ENCODE data around the gene MCC. TPM values are rescaled to one million over a fixed set of nuclear protein-coding genes. Genes with fewer than 3 reads are reported as not detected.
A peak's percentile ranks its signal among the peaks of the same experiment; 100 is the strongest.

The MCC gene
- total and polyA plus RNA-seq, 2 donors (not counting 1 experiment from before 2014, with no cell fraction given) = 3.2 to 41.3 TPM

- H3K27ac ChIP-seq (ENCODE audit: insufficient read depth, low read length) = no peak overlapping the region
- no peak overlapping the region for H2AFZ ChIP-seq (ENCODE audit: low read length)
- no peak overlapping the region for H3K4me2 ChIP-seq (ENCODE audit: extremely low read depth, insufficient read depth, low read length)
- no peaks in the 10 kb centered on the region for H3K79me2 ChIP-seq (ENCODE audit: control insufficient read depth, insufficient read depth, low read length)
- H3K27me3 ChIP-seq (ENCODE audit: control insufficient read depth, insufficient read depth, low read length) = no peaks in the 10 kb centered on the region
- peaks cover 5% of the 10 kb centered on the region for H3K4me1 ChIP-seq (ENCODE audit: control insufficient read depth, extremely low read depth, insufficient read depth, low read length)
- H3K36me3 ChIP-seq (ENCODE audit: control insufficient read depth, insufficient read depth, low read length) = no peaks in the 10 kb centered on the region
- DNase-seq (ENCODE audit: low read depth in 2 of 2) = peak; percentile 68 to 96
- no peak overlapping the region for H3K9ac ChIP-seq (ENCODE audit: insufficient read depth, low read length)
- H3K4me3 ChIP-seq (replicated peaks in 1 of 4; ENCODE audit: control extremely low read depth in 1 of 4, insufficient read depth in 1 of 4, low read depth in 3 of 4, low read length in 4 of 4) = no peak overlapping the region
- no peaks in the 10 kb centered on the region for H3K9me3 ChIP-seq (ENCODE audit: control insufficient read depth, insufficient read depth, low read depth, low read length)
- no peak for TF ChIP-seq CTCF (conservative IDR thresholded peaks at IDR 0.05 in 1 of 2, IDR thresholded peaks at IDR 0.05 in 1 of 2; ENCODE audit: low read depth in 1 of 2, low read length in 2 of 2)
- TF ChIP-seq EZH2 (IDR thresholded peaks at IDR 0.05; ENCODE audit: low read length, missing control alignments) = no peak
- H4K20me1 ChIP-seq (ENCODE audit: control insufficient read depth, extremely low read depth, insufficient read depth, low read length) = no peaks in the 10 kb centered on the region
Measured at GRCh38 chr5:113059232-113060040, 428.8 kb downstream of the MCC start.

GRCh38 chr5:113058706-113059226, 429.5 kb downstream of the MCC start:
- H3K36me3 ChIP-seq (ENCODE audit: control insufficient read depth, insufficient read depth, low read length) = no peaks in the 10 kb centered on the region
- no peak for TF ChIP-seq CTCF (conservative IDR thresholded peaks at IDR 0.05 in 1 of 2, IDR thresholded peaks at IDR 0.05 in 1 of 2; ENCODE audit: low read depth in 1 of 2, low read length in 2 of 2)
- TF ChIP-seq EZH2 (IDR thresholded peaks at IDR 0.05; ENCODE audit: low read length, missing control alignments) = no peak
- no peaks in the 10 kb centered on the region for H3K79me2 ChIP-seq (ENCODE audit: control insufficient read depth, insufficient read depth, low read length)
- H3K4me1 ChIP-seq (ENCODE audit: control insufficient read depth, extremely low read depth, insufficient read depth, low read length) = peaks cover 5% of the 10 kb centered on the region
- no peaks in the 10 kb centered on the region for H4K20me1 ChIP-seq (ENCODE audit: control insufficient read depth, extremely low read depth, insufficient read depth, low read length)
- H3K9me3 ChIP-seq (ENCODE audit: control insufficient read depth, insufficient read depth, low read depth, low read length) = no peaks in the 10 kb centered on the region
- H2AFZ ChIP-seq (ENCODE audit: low read length) = no peak overlapping the region
- H3K4me2 ChIP-seq (ENCODE audit: extremely low read depth, insufficient read depth, low read length) = no peak overlapping the region
- H3K27ac ChIP-seq (ENCODE audit: insufficient read depth, low read length) = no peak overlapping the region
- H3K9ac ChIP-seq (ENCODE audit: insufficient read depth, low read length) = no peak overlapping the region
- DNase-seq (ENCODE audit: low read depth in 2 of 2) = no peak
- H3K4me3 ChIP-seq (replicated peaks in 1 of 4; ENCODE audit: control extremely low read depth in 1 of 4, insufficient read depth in 1 of 4, low read depth in 3 of 4, low read length in 4 of 4) = no peak overlapping the region
- no peaks in the 10 kb centered on the region for H3K27me3 ChIP-seq (ENCODE audit: control insufficient read depth, insufficient read depth, low read length)

- H4K20me1 ChIP-seq (ENCODE audit: control insufficient read depth, extremely low read depth, insufficient read depth, low read length) = no peaks in the 10 kb centered on the region
- no peaks in the 10 kb centered on the region for H3K79me2 ChIP-seq (ENCODE audit: control insufficient read depth, insufficient read depth, low read length)
- no peaks in the 10 kb centered on the region for H3K36me3 ChIP-seq (ENCODE audit: control insufficient read depth, insufficient read depth, low read length)
- H3K27me3 ChIP-seq (ENCODE audit: control insufficient read depth, insufficient read depth, low read length) = no peaks in the 10 kb centered on the region
- no peak overlapping the region for H3K4me3 ChIP-seq (replicated peaks in 1 of 4; ENCODE audit: control extremely low read depth in 1 of 4, insufficient read depth in 1 of 4, low read depth in 3 of 4, low read length in 4 of 4)
- H3K9me3 ChIP-seq (ENCODE audit: control insufficient read depth, insufficient read depth, low read depth, low read length) = no peaks in the 10 kb centered on the region
- no peak overlapping the region for H2AFZ ChIP-seq (ENCODE audit: low read length)
- no peak overlapping the region for H3K4me2 ChIP-seq (ENCODE audit: extremely low read depth, insufficient read depth, low read length)
- H3K4me1 ChIP-seq (ENCODE audit: control insufficient read depth, extremely low read depth, insufficient read depth, low read length) = peaks cover 5% of the 10 kb centered on the region
- TF ChIP-seq EZH2 (IDR thresholded peaks at IDR 0.05; ENCODE audit: low read length, missing control alignments) (no peak), CTCF (conservative IDR thresholded peaks at IDR 0.05 in 1 of 2, IDR thresholded peaks at IDR 0.05 in 1 of 2; ENCODE audit: low read depth in 1 of 2, low read length in 2 of 2) (no peak)
- no peak overlapping the region for H3K9ac ChIP-seq (ENCODE audit: insufficient read depth, low read length)
- no peak overlapping the region for H3K27ac ChIP-seq (ENCODE audit: insufficient read depth, low read length)
- DNase-seq (ENCODE audit: low read depth in 2 of 2) = no peak
Measured at GRCh38 chr5:113058269-113058668, 430.0 kb downstream of the MCC start.
